Thyroid gland (tissue), 4 donors: Measurements from ENCODE around the gene WASHC4. TPM values are rescaled to one million over a fixed set of nuclear protein-coding genes. Genes with fewer than 3 reads are reported as not detected.

Experiments used
- DNase-seq, 2 donors: peaks; one replicate each; pipeline ENCODE4 v3.0.0-alpha.2; 2019
- H3K27ac ChIP-seq, 3 donors: fragments of 200-600 bp; sonication (generic); 1 replicate in 2 of 3; 2 replicates in 1 of 3; pipeline ENCODE4 v1.5.1; 2016 to 2019; ENCODE audit warnings: mild to moderate bottlenecking in 1 of 3, moderate library complexity in 1 of 3
- H3K27me3 ChIP-seq: fragments of 200-600 bp; sonication (generic); one replicate; pipeline ENCODE4 v1.5.1; 2019
- H3K36me3 ChIP-seq, 2 donors: fragments of 200-600 bp; sonication (generic); one replicate each; pipeline ENCODE4 v1.5.1; 2016 to 2019
- H3K4me1 ChIP-seq, 2 donors: fragments of 200-600 bp; sonication (generic); one replicate each; pipeline ENCODE4 v1.5.1; 2017 to 2019
- H3K4me3 ChIP-seq, 3 donors: fragments of 200-600 bp; sonication (generic); replicated peaks in 1 of 3; 1 replicate in 2 of 3; 2 replicates in 1 of 3; pipeline ENCODE4 v1.5.1; 2016; ENCODE audit warnings: mild to moderate bottlenecking in 1 of 3
- H3K9me3 ChIP-seq: fragments of 200-600 bp; sonication (generic); one replicate; pipeline ENCODE4 v1.5.1; 2017
- CTCF ChIP-seq, 6 experiments: fragments of 200-600 bp in 3 of 6; fragments of 450-650 bp in 3 of 6; sonication (generic) in 3 of 6; IDR thresholded peaks; one replicate each; pipeline ENCODE4 v1.5.1; 2016 to 2019; ENCODE audit warnings: antibody characterized with exemption in 6 of 6, mild to moderate bottlenecking in 2 of 6, inconsistent platforms in 1 of 6, moderate library complexity in 1 of 6
- POLR2A ChIP-seq, 2 donors: fragments of 450-650 bp; IDR thresholded peaks; one replicate each; pipeline ENCODE4 v1.6.1; 2017; ENCODE audit warnings: antibody characterized with exemption in 2 of 2, mild to moderate bottlenecking in 2 of 2, moderate library complexity in 1 of 2
- WGBS, 2 donors: methylation state at CpG; one replicate each; pipeline ENCODE4 v1.1.5; 2017; 5-methylcytosine and 5-hydroxymethylcytosine counted together
- intact Hi-C: fragments of 100-400 bp; cut with DNase I; formaldehyde crosslinking; loops from one replicate; pipeline ENCODE4 v1.15.1; 2023
- total RNA-seq, 4 donors: library from RNA; depleted of rRNA; stranded (reverse); fragments of >200 nt; gene quantifications; one replicate each; pipeline ENCODE4 v1.2.3, GENCODE V29; 2016

The WASHC4 gene
- total RNA-seq, 4 donors from 2014 or later, result 64.3 to 111 (median 81.0) TPM

DNA sequence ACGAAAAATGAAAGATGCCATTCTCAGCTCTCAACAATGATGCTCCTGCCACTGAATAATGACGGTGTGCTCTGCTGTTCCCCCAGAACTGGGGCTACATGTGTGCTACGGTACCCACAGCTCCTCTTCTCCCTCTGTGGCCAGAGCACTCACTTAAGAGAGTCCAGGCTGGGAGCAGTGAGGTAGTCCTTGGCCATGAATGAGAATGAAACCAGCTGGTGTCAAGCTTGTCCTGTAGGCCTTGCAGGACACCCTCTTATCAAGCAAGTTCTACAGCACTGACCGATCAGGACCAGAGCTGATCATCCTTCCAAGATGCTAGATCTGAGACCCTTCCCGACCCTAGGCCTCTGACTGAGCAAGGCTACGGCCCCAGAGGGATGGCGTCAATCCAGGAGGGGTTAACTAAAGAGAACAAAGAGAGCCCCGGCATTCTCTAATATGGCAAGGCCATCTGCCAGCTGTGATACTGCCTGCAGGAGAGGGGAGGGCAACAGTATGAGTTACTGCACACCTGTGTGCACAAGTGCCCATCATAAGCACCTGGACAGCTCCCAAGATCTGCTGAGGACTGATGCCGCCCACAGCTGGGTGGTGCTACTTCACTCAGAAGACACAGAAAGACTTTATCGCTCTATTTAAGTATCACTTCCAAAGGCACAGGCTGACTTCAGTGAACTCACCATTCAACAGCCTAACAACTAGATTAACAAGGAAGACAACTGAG lies 98.0 kb downstream of the WASHC4 start:
- no peaks in the 10 kb centered on the region for H3K9me3 ChIP-seq
- no peaks in the 10 kb centered on the region for H3K27me3 ChIP-seq
- 80 to 92% methylated on average over 6 to 10 of the region's 10 CpGs for WGBS, 2 donors
- H3K4me3 ChIP-seq, result no peak overlapping the region
- intact Hi-C loops, result no loop called here
- H3K36me3 ChIP-seq, result peaks cover 34 to 41% of the 10 kb centered on the region in 2 donors
- TF ChIP-seq CTCF (IDR thresholded peaks at IDR 0.05) (no peak), POLR2A (IDR thresholded peaks at IDR 0.05) (no peak)
- DNase-seq, result peak; percentile 53 to 61
- H3K4me1 ChIP-seq, result no peaks in the 10 kb centered on the region
- H3K27ac ChIP-seq, result no peak overlapping the region

GRCh38 chr12:105206686-105207374 lies 99.3 kb downstream of the WASHC4 start:
- DNase-seq, result no peak
- no peak for TF ChIP-seq POLR2A (IDR thresholded peaks at IDR 0.05)
- no peak for TF ChIP-seq CTCF (IDR thresholded peaks at IDR 0.05)
- H3K27ac ChIP-seq, result no peak overlapping the region
- no peaks in the 10 kb centered on the region for H3K9me3 ChIP-seq
- no peaks in the 10 kb centered on the region for H3K27me3 ChIP-seq
- no peak overlapping the region for H3K4me3 ChIP-seq
- intact Hi-C loops, result no loop called here
- WGBS, 2 donors, result 92 to 95% methylated on average over 16 of the region's 16 CpGs
- no peaks in the 10 kb centered on the region for H3K4me1 ChIP-seq
- peaks cover 34 to 41% of the 10 kb centered on the region in 2 donors for H3K36me3 ChIP-seq

DNA sequence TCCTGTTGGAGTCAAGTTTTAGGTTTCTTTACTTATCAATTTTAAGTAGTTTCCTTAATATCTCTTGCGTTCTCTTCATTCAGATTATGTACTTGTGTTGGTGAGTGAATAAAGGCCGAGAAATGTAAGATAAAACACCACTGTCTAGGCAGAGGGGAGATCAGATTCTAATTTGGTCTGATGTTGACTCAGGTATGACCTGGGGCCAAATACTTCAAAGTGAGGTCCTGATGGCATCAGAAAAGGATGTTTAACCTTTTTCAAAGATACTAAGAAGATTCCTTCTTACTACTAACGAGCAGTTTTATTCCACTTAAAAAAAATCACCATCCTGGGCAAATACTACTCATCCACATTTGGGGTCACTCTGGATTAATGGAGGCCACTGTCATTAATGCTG lies 101.6 kb downstream of the WASHC4 start:
- H3K9me3 ChIP-seq, result no peaks in the 10 kb centered on the region
- intact Hi-C loops, result no loop called here
- H3K4me3 ChIP-seq, result no peak overlapping the region
- H3K27ac ChIP-seq, result no peak overlapping the region
- no peaks in the 10 kb centered on the region for H3K4me1 ChIP-seq
- TF ChIP-seq POLR2A (IDR thresholded peaks at IDR 0.05) (no peak), CTCF (IDR thresholded peaks at IDR 0.05) (no peak)
- H3K27me3 ChIP-seq, result no peaks in the 10 kb centered on the region
- no peak for DNase-seq
- peaks cover 25 to 35% of the 10 kb centered on the region in 2 donors for H3K36me3 ChIP-seq
- 91 to 95% methylated on average over 3 of the region's 3 CpGs for WGBS, 2 donors

- intact Hi-C loops, result no loop called here
- peaks cover 7 to 11% of the 10 kb centered on the region in 2 donors for H3K36me3 ChIP-seq
- H3K4me3 ChIP-seq, result no peak overlapping the region
- no peaks in the 10 kb centered on the region for H3K4me1 ChIP-seq
- no peaks in the 10 kb centered on the region for H3K9me3 ChIP-seq
- DNase-seq, result no peak
- H3K27ac ChIP-seq, result no peak overlapping the region
- WGBS, 2 donors, result 78 to 83% methylated on average over 6 of the region's 6 CpGs
- no peaks in the 10 kb centered on the region for H3K27me3 ChIP-seq
- TF ChIP-seq POLR2A (IDR thresholded peaks at IDR 0.05), result no peak
- TF ChIP-seq CTCF (IDR thresholded peaks at IDR 0.05), result no peak
These were observed 104.9 kb downstream of the WASHC4 start for GRCh38 chr12:105212438-105212837.

DNA sequence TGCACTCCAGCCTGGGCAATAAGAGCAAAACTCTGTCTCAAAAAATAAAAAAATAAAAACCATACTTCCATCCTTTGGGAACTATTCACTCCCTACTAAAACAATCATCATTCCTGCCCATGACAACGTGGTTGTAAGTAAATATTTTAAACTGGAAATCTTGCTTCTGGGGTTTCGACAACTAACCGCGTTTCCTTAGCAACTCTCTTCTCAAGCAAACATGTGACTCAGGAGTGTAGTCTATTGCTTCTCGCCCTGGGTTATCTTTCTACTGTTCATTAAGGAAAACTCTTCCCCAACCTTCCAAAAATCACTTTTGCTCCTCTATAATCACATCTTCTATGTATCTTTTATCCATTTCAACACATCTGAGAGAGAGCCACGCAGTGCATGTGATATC lies 106.6 kb downstream of the WASHC4 start:
- no peak overlapping the region for H3K27ac ChIP-seq
- TF ChIP-seq CTCF (IDR thresholded peaks at IDR 0.05) (no peak), POLR2A (IDR thresholded peaks at IDR 0.05) (no peak)
- peaks cover 6 to 7% of the 10 kb centered on the region in 2 donors for H3K36me3 ChIP-seq
- no peaks in the 10 kb centered on the region for H3K27me3 ChIP-seq
- intact Hi-C loops, result no loop called here
- H3K4me3 ChIP-seq, result no peak overlapping the region
- WGBS, 2 donors, result 96 to 98% methylated on average over 6 of the region's 6 CpGs
- DNase-seq, result no peak
- H3K9me3 ChIP-seq, result no peaks in the 10 kb centered on the region
- no peaks in the 10 kb centered on the region for H3K4me1 ChIP-seq
